BLaER1 treated with 17β-estradiol and CSF1 and Interleukin-3, amounts not matched to agents 10 nM and 100 nM (cell line): ENCODE data around the gene COL25A1.

Experiments used
- H3K27ac ChIP-seq, 11 experiments: shearing (Covaris generic); formaldehyde crosslinking; 2 replicates each; pipeline ENCODE4 v1.8.1; 2022
- H3K27me3 ChIP-seq, 11 experiments: shearing (Covaris generic); formaldehyde crosslinking; 2 replicates each; pipeline ENCODE4 v1.8.1; 2022
- H3K36me3 ChIP-seq, 11 experiments: shearing (Covaris generic); formaldehyde crosslinking; 2 replicates each; pipeline ENCODE4 v1.8.1; 2022
- H3K4me1 ChIP-seq, 10 experiments: shearing (Covaris generic); formaldehyde crosslinking; 2 replicates each; pipeline ENCODE4 v1.8.1; 2022
- H3K4me2 ChIP-seq, 11 experiments: shearing (Covaris generic); formaldehyde crosslinking; 2 replicates each; pipeline ENCODE4 v1.8.1; 2022
- H3K4me3 ChIP-seq, 10 experiments: shearing (Covaris generic); formaldehyde crosslinking; 2 replicates each; pipeline ENCODE4 v1.8.1; 2022
- H3K9ac ChIP-seq, 11 experiments: shearing (Covaris generic); formaldehyde crosslinking; 2 replicates each; pipeline ENCODE4 v1.8.1; 2022
- H3K9me3 ChIP-seq, 11 experiments: shearing (Covaris generic); formaldehyde crosslinking; replicated peaks in 1 of 11; 2 replicates each; pipeline ENCODE4 v1.8.1; 2022
- H4K20me1 ChIP-seq, 11 experiments: shearing (Covaris generic); formaldehyde crosslinking; 2 replicates each; pipeline ENCODE4 v1.8.1; 2022
- Cebpa-rat ChIP-seq, 11 experiments: shearing (Covaris generic); IDR thresholded peaks; 2 replicates each; pipeline ENCODE4 v1.8.1; 2022

COL25A1 gene

DNA sequence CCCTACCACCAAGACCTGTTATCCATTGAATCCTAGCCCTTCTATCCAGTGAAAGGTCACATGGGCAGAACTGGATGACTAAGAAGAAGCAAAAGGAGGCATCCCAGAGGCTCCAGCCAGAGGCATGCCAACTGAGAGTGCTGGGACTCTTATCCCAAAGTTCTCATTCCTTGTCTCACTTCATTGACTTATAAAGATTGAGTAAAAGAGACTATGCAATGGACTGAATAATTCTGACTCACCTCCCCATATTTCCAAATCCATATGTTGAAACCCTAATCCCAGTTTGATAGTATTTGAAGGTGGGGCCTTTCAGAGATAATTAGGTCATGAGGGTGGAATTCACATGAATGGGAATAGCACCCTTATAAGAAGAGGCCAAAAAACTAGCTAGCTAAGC lies 131.4 kb downstream of the COL25A1 start:
- H3K9ac ChIP-seq: no peak overlapping the region
- TF ChIP-seq Cebpa-rat (IDR thresholded peaks at IDR 0.05): no peak
- H3K9me3 ChIP-seq: no peaks in the 10 kb centered on the region
- no peak overlapping the region for H3K27ac ChIP-seq
- H3K4me1 ChIP-seq: peaks cover 0 to 6% (median 0%) of the 10 kb centered on the region in 10 experiments; a peak in 4 of 20 replicates
- no peaks in the 10 kb centered on the region for H3K36me3 ChIP-seq
- no peaks in the 10 kb centered on the region for H4K20me1 ChIP-seq
- H3K4me2 ChIP-seq: no peak overlapping the region
- no peaks in the 10 kb centered on the region for H3K27me3 ChIP-seq
- no peak overlapping the region for H3K4me3 ChIP-seq

GRCh38 chr4:109169170-109169569 lies 133.3 kb downstream of the COL25A1 start:
- TF ChIP-seq Cebpa-rat (IDR thresholded peaks at IDR 0.05): no peak
- H3K4me2 ChIP-seq: no peak overlapping the region
- peaks cover 0 to 6% (median 0%) of the 10 kb centered on the region in 10 experiments; a peak in 4 of 20 replicates for H3K4me1 ChIP-seq
- no peak overlapping the region for H3K27ac ChIP-seq
- H3K27me3 ChIP-seq: no peaks in the 10 kb centered on the region
- no peaks in the 10 kb centered on the region for H3K36me3 ChIP-seq
- H3K9ac ChIP-seq: no peak overlapping the region
- H3K4me3 ChIP-seq: no peak overlapping the region
- H3K9me3 ChIP-seq: no peaks in the 10 kb centered on the region
- no peaks in the 10 kb centered on the region for H4K20me1 ChIP-seq

DNA sequence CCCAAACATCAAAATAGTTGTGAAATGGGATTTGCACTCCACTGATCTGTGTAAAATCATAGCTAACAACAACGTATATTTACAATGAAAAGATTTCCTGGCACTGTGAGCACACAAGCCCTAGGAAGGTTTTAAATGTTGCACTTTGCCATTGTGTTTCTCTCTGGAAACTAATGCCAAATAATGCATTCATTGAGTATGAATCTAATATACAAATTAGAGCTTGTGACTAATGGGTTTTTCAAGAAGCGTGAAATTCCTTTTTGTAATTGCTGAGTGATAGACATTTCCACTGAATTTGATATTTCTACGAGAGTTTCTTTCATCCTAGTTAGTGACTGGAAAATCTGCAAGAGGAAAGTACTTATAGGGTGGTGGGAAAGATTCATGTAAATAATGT lies 135.9 kb downstream of the COL25A1 start:
- Histone ChIP-seq H3K36me3 (no peaks in the 10 kb centered on the region), H3K9ac (no peak overlapping the region), H4K20me1 (no peaks in the 10 kb centered on the region), H3K27ac (no peak overlapping the region), H3K27me3 (no peaks in the 10 kb centered on the region), H3K4me2 (peak overlapping the region in 4 of 11 experiments; percentile 8 to 23 (median 16); a peak in 6 of 22 replicates), H3K4me1 (peaks cover 0 to 6% (median 0%) of the 10 kb centered on the region in 10 experiments; a peak in 4 of 20 replicates), H3K4me3 (no peak overlapping the region), H3K9me3 (no peaks in the 10 kb centered on the region)
- TF ChIP-seq Cebpa-rat (IDR thresholded peaks at IDR 0.05): no peak

GRCh38 chr4:109166126-109166525 lies 136.3 kb downstream of the COL25A1 start:
- H3K4me3 ChIP-seq: no peak overlapping the region
- H3K9ac ChIP-seq: no peak overlapping the region
- no peak for TF ChIP-seq Cebpa-rat (IDR thresholded peaks at IDR 0.05)
- no peaks in the 10 kb centered on the region for H3K36me3 ChIP-seq
- no peaks in the 10 kb centered on the region for H3K27me3 ChIP-seq
- no peak overlapping the region for H3K27ac ChIP-seq
- peak overlapping the region in 4 of 11 experiments; percentile 8 to 23 (median 16); a peak in 6 of 22 replicates for H3K4me2 ChIP-seq
- peaks cover 0 to 6% (median 0%) of the 10 kb centered on the region in 10 experiments; a peak in 4 of 20 replicates for H3K4me1 ChIP-seq
- no peaks in the 10 kb centered on the region for H4K20me1 ChIP-seq
- H3K9me3 ChIP-seq: no peaks in the 10 kb centered on the region

GRCh38 chr4:109164011-109164410 lies 138.4 kb downstream of the COL25A1 start:
- no peak for TF ChIP-seq Cebpa-rat (IDR thresholded peaks at IDR 0.05)
- no peaks in the 10 kb centered on the region for H3K9me3 ChIP-seq
- H3K4me2 ChIP-seq: no peak overlapping the region

DNA sequence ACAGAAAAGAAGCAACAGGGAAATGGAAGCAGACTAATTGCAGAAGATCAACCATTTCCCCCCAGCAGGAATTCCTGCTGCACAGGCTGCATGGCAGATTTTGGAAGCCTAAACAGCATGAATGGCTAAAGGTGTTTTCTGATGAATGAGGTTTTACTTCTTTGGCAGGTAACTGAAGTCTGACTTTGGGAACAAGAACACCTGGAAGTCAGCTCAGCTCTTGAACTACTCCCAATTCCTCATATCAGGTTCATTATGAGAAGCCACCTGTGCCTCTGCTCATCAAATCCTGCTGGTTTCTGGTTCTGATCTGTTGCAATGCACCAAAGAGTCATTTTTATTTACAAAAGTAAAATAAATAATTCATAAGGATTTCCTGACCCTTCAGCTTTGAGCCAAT lies 139.0 kb downstream of the COL25A1 start:
- Histone ChIP-seq H3K4me1 (peaks cover 0 to 6% (median 0%) of the 10 kb centered on the region in 10 experiments; a peak in 4 of 20 replicates), H3K4me3 (no peak overlapping the region), H3K9me3 (no peaks in the 10 kb centered on the region), H4K20me1 (no peaks in the 10 kb centered on the region), H3K4me2 (no peak overlapping the region), H3K36me3 (no peaks in the 10 kb centered on the region), H3K27ac (no peak overlapping the region), H3K27me3 (no peaks in the 10 kb centered on the region), H3K9ac (no peak overlapping the region)
- TF ChIP-seq Cebpa-rat (IDR thresholded peaks at IDR 0.05): no peak

More at GRCh38 chr4:109164011-109164410, 138.4 kb downstream of the COL25A1 start:
- no peak overlapping the region for H3K4me3 ChIP-seq
- H3K4me1 ChIP-seq: peaks cover 0 to 6% (median 0%) of the 10 kb centered on the region in 10 experiments; a peak in 4 of 20 replicates
- H3K27ac ChIP-seq: no peak overlapping the region
- no peaks in the 10 kb centered on the region for H3K36me3 ChIP-seq
- H3K9ac ChIP-seq: no peak overlapping the region
- H3K27me3 ChIP-seq: no peaks in the 10 kb centered on the region
- no peaks in the 10 kb centered on the region for H4K20me1 ChIP-seq

- no peak for TF ChIP-seq Cebpa-rat (IDR thresholded peaks at IDR 0.05)
- Histone ChIP-seq H3K4me2 (no peak overlapping the region), H3K27me3 (no peaks in the 10 kb centered on the region), H3K9ac (no peak overlapping the region), H3K27ac (no peak overlapping the region), H4K20me1 (no peaks in the 10 kb centered on the region), H3K9me3 (no peaks in the 10 kb centered on the region), H3K36me3 (no peaks in the 10 kb centered on the region), H3K4me1 (peaks cover 0 to 6% (median 0%) of the 10 kb centered on the region in 10 experiments; a peak in 4 of 20 replicates), H3K4me3 (no peak overlapping the region)
Observed at GRCh38 chr4:109162759-109163158, 139.7 kb downstream of the COL25A1 start.

- no peaks in the 10 kb centered on the region for H3K9me3 ChIP-seq
- no peaks in the 10 kb centered on the region for H3K27me3 ChIP-seq
- H3K27ac ChIP-seq: no peak overlapping the region
- TF ChIP-seq Cebpa-rat (IDR thresholded peaks at IDR 0.05): no peak
- H3K36me3 ChIP-seq: no peaks in the 10 kb centered on the region
- no peak overlapping the region for H3K4me2 ChIP-seq
- H3K9ac ChIP-seq: no peak overlapping the region
- H4K20me1 ChIP-seq: no peaks in the 10 kb centered on the region
- no peaks in the 10 kb centered on the region for H3K4me1 ChIP-seq
- H3K4me3 ChIP-seq: no peak overlapping the region
Observed at GRCh38 chr4:109160494-109160893, 142.0 kb downstream of the COL25A1 start.

DNA sequence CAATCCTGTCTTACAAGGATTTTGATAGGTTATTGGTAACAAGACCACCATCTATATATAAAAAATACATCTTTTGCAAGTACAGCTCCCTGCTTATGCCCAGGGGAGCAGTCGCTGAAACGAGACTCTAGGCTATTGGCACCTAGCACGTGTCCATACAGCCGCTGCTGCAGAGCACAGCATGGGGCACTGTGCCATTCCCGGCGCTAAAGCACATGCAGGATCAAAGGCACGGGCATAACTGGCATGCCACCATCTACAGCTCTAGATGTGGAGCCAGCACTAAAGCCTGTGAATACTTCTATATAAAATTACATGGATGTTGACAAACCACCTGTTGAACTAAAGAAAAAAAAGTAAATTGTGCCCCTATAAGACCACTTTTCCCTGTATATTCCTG lies 144.8 kb downstream of the COL25A1 start:
- TF ChIP-seq Cebpa-rat (IDR thresholded peaks at IDR 0.05): no peak
- no peaks in the 10 kb centered on the region for H4K20me1 ChIP-seq

DNA sequence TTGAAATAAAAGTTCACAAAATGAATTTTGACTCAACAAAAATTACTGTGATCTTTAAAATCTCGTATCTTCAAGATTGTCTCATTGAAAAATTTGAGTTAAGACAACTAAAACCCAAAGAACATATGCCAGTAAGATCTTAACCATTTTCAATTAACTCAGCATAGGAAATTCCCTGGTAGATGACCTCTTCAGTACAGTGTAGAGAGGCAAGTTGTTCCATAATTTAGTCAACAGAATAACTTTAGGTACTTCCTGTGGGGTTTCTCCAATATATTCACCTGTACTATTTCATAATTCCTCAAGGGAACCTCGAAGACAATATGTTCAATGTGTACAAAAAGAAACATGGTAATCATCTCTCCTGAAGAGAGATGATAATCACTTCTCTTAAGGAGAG lies 145.3 kb downstream of the COL25A1 start:
- H3K27me3 ChIP-seq: no peaks in the 10 kb centered on the region
- H3K4me2 ChIP-seq: no peak overlapping the region
- H3K27ac ChIP-seq: no peak overlapping the region
- no peaks in the 10 kb centered on the region for H3K4me1 ChIP-seq
- H3K4me3 ChIP-seq: no peak overlapping the region
- no peaks in the 10 kb centered on the region for H3K36me3 ChIP-seq
- H3K9ac ChIP-seq: no peak overlapping the region
- no peaks in the 10 kb centered on the region for H4K20me1 ChIP-seq
- TF ChIP-seq Cebpa-rat (IDR thresholded peaks at IDR 0.05): no peak
- H3K9me3 ChIP-seq: no peaks in the 10 kb centered on the region

More for the DNA sequence above, 144.8 kb downstream of the COL25A1 start:
- Histone ChIP-seq H3K36me3 (no peaks in the 10 kb centered on the region), H3K4me3 (no peak overlapping the region), H3K4me2 (no peak overlapping the region), H3K9me3 (no peaks in the 10 kb centered on the region), H3K4me1 (no peaks in the 10 kb centered on the region), H3K27me3 (no peaks in the 10 kb centered on the region), H3K9ac (no peak overlapping the region), H3K27ac (no peak overlapping the region)
